ENCODE measurements around the gene PLTP. TPM values are rescaled to one million over a fixed set of nuclear protein-coding genes. Genes with fewer than 3 reads are reported as not detected.

PLTP gene
- total RNA-seq, 1 experiment from 2014 or later, result 61.5 TPM

- Histone ChIP-seq H3K27ac (ENCODE audit: low read length) (0 out of 2 replicates have a peak overlapping the region, but pooled peaks have one; percentile 14), H3K9me3 (ENCODE audit: low read length) (no peaks in the 10 kb centered on the region), H3K36me3 (ENCODE audit: low read depth, low read length) (peaks cover 54% of the 10 kb centered on the region), H3F3A (ENCODE audit: low read length, unreplicated experiment) (no peaks in the 10 kb centered on the region), H2AFZ (ENCODE audit: low read length) (no peak overlapping the region), H3K79me2 (ENCODE audit: low read length) (no peaks in the 10 kb centered on the region), H4K20me1 (ENCODE audit: low read length) (no peaks in the 10 kb centered on the region), H3K27me3 (ENCODE audit: low read length) (no peaks in the 10 kb centered on the region), H3K4me2 (ENCODE audit: low read length) (no peak overlapping the region), H3K9ac (ENCODE audit: low read length) (no peak overlapping the region), H3K4me1 (ENCODE audit: insufficient read depth, low read length) (no peaks in the 10 kb centered on the region), H3K9me2 (replicated peaks; ENCODE audit: low read length) (no peaks in the 10 kb centered on the region), H3K4me3 (ENCODE audit: low read length) (no peak overlapping the region)
- BruUV-seq (replicated peaks), result no TSS peak
- POLR2A ChIA-PET (ENCODE audit: unreplicated experiment), result interaction anchor here (0.6 kb wide), 2 partner anchors 11 to 111 kb away, joined by 3 read pairs; partner anchors contain the start of gene SNX21
- DNase-seq, result peak; percentile 46
- CTCF ChIA-PET, result interaction anchor here (1.5 kb wide), 1 partner anchor 11 kb away, joined by 3 read pairs; no protein-coding TSS in a partner anchor
- no peak for TF ChIP-seq EZH2phosphoT487 (IDR thresholded peaks at IDR 0.05; ENCODE audit: borderline replicate concordance, low read length)
- TF ChIP-seq EZH2 (IDR thresholded peaks at IDR 0.05; ENCODE audit: low read length, unreplicated experiment), result no peak
- no peak for TF ChIP-seq CTCF (conservative IDR thresholded peaks at IDR 0.05; ENCODE audit: low read depth, low read length)
- ATAC-seq, result peak; percentile 11; the same call in 1 of the 2 replicates
- intact Hi-C loops (cut with micrococcal nuclease), result no loop called here
Measured at GRCh38 chr20:45944151-45944964, 32.4 kb upstream of the PLTP start.

GRCh38 chr20:45943613-45944012, 31.7 kb upstream of the PLTP start:
- Histone ChIP-seq H3K4me3 (ENCODE audit: low read length) (no peak overlapping the region), H3K9ac (ENCODE audit: low read length) (no peak overlapping the region), H3K4me2 (ENCODE audit: low read length) (no peak overlapping the region), H3F3A (ENCODE audit: low read length, unreplicated experiment) (no peaks in the 10 kb centered on the region), H3K27ac (ENCODE audit: low read length) (0 out of 2 replicates have a peak overlapping the region, but pooled peaks have one; percentile 14), H3K36me3 (ENCODE audit: low read depth, low read length) (peaks cover 54% of the 10 kb centered on the region), H3K79me2 (ENCODE audit: low read length) (no peaks in the 10 kb centered on the region), H2AFZ (ENCODE audit: low read length) (no peak overlapping the region), H3K9me3 (ENCODE audit: low read length) (no peaks in the 10 kb centered on the region), H3K9me2 (replicated peaks; ENCODE audit: low read length) (no peaks in the 10 kb centered on the region), H4K20me1 (ENCODE audit: low read length) (no peaks in the 10 kb centered on the region), H3K27me3 (ENCODE audit: low read length) (no peaks in the 10 kb centered on the region), H3K4me1 (ENCODE audit: insufficient read depth, low read length) (no peaks in the 10 kb centered on the region)
- CTCF ChIA-PET, result no interaction called here
- intact Hi-C loops (cut with micrococcal nuclease), result no loop called here
- ATAC-seq (no peak), DNase-seq (no peak)
- no peak for TF ChIP-seq EZH2 (IDR thresholded peaks at IDR 0.05; ENCODE audit: low read length, unreplicated experiment)
- TF ChIP-seq EZH2phosphoT487 (IDR thresholded peaks at IDR 0.05; ENCODE audit: borderline replicate concordance, low read length), result no peak
- no peak for TF ChIP-seq CTCF (conservative IDR thresholded peaks at IDR 0.05; ENCODE audit: low read depth, low read length)
- no TSS peak for BruUV-seq (replicated peaks)
- POLR2A ChIA-PET (ENCODE audit: unreplicated experiment), result no interaction called here

- ChIA-PET POLR2A (ENCODE audit: unreplicated experiment) (no interaction called here), CTCF (no interaction called here)
- Histone ChIP-seq H2AFZ (ENCODE audit: low read length) (no peak overlapping the region), H3K4me1 (ENCODE audit: insufficient read depth, low read length) (peaks cover 7% of the 10 kb centered on the region; the same call in 1 of the 2 replicates), H3K27me3 (ENCODE audit: low read length) (no peaks in the 10 kb centered on the region), H3K4me3 (ENCODE audit: low read length) (no peak overlapping the region), H3K9me2 (replicated peaks; ENCODE audit: low read length) (no peaks in the 10 kb centered on the region), H4K20me1 (ENCODE audit: low read length) (no peaks in the 10 kb centered on the region), H3K9ac (ENCODE audit: low read length) (no peak overlapping the region), H3K27ac (ENCODE audit: low read length) (no peak overlapping the region), H3K36me3 (ENCODE audit: low read depth, low read length) (peaks cover 58% of the 10 kb centered on the region), H3F3A (ENCODE audit: low read length, unreplicated experiment) (no peaks in the 10 kb centered on the region), H3K4me2 (ENCODE audit: low read length) (no peak overlapping the region), H3K9me3 (ENCODE audit: low read length) (no peaks in the 10 kb centered on the region), H3K79me2 (ENCODE audit: low read length) (peaks cover 19% of the 10 kb centered on the region)
- no peak for ATAC-seq
- no peak for DNase-seq
- no TSS peak for BruUV-seq (replicated peaks)
- TF ChIP-seq CTCF (conservative IDR thresholded peaks at IDR 0.05; ENCODE audit: low read depth, low read length), result no peak
- TF ChIP-seq EZH2 (IDR thresholded peaks at IDR 0.05; ENCODE audit: low read length, unreplicated experiment), result no peak
- intact Hi-C loops (cut with micrococcal nuclease), result no loop called here
Measured at GRCh38 chr20:45940469-45940868, 28.5 kb upstream of the PLTP start.

All from PC-3 (cell line).